IPS DF 4.7 (cell line): ENCODE data around the gene EPC1.
"Not testable (repeated sequence)": the region's sequence is repeated elsewhere in the genome, so short reads cannot be mapped to it uniquely, and the experiment has no call there.

Experiments
- DNase-seq: peaks from one replicate; pipeline ENCODE4 v3.0.0-alpha.2; 2013; ENCODE audit warnings: low spot score; ENCODE audit errors: extremely low read depth

Gene EPC1

DNA sequence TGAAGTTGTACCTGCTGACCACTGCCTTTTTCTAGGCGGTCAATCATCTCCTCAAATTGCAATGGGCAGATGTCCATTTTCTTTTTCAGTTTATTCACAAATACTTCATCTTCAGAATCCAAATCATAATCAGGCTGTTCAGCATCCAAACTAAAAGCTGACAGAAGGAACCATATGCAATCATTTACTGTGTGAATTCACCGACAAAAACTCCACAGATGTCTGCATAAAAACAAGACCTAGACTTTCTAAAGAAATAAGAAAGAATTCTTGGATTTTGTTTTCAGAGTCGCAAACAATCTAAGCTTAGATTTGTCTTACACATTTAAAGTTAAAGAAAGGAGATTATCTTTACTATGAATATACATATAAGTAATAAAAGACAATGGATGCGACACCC is 53.4 kb downstream of the EPC1 start:
- DNase-seq = no peak

DNA sequence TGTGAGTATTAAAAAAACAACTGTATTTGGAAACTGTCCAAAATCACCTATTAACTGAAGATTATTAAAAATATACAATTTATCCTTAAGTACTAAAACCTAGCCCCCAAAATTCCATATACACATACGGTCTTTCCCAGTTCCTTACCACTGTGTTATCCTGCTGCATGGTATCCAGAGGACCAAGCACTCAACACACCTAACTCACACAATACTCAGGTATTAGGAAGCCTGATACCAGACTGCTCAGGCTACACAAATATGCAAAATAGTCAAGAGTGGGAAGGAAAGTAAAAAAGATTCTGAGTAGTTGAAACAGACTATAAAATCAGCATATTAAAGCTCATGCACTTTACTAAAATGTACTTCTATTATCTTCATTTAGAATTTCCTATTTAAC is 67.2 kb downstream of the EPC1 start:
- DNase-seq = no peak

- no peak for DNase-seq
Measured at GRCh38 chr10:32273336-32273735, 73.6 kb downstream of the EPC1 start.

DNA sequence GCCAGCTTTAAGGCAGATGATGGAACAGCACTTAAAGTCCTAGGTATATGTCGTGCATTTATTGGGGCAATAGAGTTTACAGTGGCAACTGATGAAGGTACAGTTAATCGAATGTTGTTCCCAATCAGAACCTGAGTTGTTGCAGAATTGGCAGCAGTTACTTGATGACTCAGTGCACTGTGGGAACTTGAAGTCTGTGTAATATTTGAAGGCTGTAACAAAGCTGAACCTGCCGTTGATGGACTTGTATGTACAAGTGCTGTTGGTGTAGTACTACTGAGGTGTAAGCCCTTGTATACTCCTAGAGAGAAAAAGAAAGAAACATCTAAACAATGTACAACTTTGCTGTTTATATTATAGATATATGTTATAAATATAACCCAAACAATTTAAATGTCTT is 75.3 kb downstream of the EPC1 start:
- DNase-seq = no peak

GRCh38 chr10:32269343-32270100 is 77.4 kb downstream of the EPC1 start:
- DNase-seq = no peak

DNA sequence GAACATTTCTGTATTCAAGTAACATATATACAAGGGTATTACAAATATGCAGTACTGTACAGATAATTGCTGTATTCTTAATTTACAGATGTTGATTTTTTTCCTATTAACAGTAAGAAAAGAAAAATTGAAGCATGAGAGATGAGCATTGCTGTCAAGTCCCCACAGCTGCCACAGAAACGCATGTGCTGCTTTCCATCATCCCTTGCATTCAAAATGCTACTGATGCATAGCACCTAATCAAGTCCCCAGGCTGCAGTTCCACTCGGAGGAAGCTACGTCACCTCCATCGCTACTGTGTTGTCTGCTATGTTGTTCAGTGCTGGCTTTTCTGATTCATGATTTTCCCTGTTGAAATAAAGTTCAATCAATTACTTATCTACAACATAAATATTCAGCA is 78.2 kb downstream of the EPC1 start:
- DNase-seq = no peak

GRCh38 chr10:32266979-32267378 is 80.0 kb downstream of the EPC1 start:
- peak; percentile 38 for DNase-seq

DNA sequence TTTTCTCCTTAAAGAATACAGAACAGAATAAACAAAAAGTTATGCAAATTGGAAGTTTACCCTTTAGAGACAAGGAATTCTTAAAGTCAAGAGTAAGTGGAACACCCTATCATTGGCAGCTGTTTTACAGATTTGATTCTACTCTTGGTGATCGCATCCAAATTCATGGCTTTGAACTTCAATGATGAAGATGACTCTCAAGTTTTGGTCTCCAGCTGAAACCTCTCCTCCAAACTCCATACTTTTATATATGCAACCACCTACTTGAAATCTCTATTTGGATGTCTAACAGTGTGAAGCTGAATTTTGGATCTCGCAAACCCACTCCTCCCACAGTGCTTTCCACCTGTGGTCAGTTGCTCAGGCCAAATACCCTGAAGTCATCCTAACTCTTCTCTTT is 80.4 kb downstream of the EPC1 start:
- DNase-seq = no peak

- no peak for DNase-seq
Measured at GRCh38 chr10:32265756-32266155, 81.2 kb downstream of the EPC1 start.

DNA sequence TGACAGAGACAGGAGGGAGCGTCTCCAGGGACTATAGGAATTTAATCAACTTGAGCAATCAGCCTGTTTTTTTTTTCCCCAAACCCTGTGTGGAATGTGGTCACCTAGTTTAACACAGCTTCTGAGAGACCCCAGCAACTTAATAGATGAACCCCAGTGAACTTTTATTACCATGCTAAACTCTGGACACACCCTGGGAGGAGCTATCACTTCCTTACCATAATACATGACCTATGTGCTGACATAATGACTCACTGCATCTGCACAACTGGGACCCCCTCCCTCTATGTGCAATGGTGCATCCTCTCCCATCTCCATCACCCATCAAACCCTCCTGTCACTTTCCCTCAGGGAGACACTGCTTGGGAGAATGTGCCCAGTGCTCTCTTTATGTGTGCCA is 83.7 kb downstream of the EPC1 start:
- DNase-seq = no peak

- no peak for DNase-seq
Measured at GRCh38 chr10:32259551-32259950, 87.4 kb downstream of the EPC1 start.

DNA sequence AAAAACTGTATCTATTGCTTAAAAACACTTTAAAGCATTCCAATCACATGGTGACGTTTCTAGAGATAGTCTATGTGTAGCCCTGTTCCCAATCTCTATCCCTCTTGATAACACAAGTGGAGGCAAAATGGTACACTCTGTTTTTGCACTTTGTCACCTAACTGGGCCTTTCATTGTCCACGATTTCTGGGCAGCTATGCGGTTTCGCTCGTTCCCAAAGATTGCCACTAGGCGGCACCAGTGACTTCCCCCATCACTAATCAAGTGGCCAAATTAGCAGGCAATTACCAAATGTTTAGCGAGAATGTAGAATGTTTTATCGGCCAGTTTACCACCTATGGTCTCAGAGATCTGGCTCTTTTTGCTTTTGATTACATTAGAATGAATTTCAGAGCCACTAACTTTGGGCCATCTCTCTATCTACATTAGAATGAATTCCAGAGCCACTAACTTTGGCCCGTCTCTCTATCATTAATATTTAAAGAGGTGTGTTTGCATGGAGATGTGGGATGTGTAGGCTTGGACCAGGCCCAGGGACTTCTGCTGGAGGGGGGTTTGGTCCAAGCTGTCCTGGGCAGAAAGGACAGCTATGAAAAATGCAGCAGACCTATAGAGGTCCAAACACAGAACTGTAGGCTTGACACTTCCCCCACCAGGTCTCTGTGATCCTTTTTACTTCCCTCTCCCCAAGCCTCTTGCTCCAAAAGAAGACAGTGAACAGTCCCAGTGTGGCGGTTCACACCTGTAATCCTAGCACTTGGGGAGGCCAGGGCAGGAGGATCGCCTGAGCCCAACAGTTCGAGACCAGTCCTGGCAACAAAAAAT is 90.1 kb downstream of the EPC1 start:
- DNase-seq = peak; percentile 80

DNA sequence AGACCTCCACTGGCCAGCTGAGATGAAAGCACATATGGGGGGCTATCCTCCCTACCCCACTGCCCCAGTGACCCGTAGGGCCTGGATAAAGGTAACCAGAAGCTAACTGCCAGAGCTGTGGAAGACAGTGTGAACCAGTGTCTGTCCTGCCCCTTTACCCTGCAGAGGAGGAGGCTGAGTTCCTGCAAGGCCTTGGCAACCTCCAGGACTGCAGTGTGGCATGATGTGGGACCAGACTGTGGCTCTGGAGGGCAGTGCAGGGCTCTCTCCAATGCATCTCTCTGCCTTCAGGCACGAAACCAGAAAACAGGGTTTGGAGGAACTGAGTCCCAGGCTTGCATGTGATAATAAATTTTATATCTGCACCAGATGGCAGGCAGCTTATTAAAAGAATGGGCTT is 93.1 kb downstream of the EPC1 start:
- DNase-seq = no peak

DNA sequence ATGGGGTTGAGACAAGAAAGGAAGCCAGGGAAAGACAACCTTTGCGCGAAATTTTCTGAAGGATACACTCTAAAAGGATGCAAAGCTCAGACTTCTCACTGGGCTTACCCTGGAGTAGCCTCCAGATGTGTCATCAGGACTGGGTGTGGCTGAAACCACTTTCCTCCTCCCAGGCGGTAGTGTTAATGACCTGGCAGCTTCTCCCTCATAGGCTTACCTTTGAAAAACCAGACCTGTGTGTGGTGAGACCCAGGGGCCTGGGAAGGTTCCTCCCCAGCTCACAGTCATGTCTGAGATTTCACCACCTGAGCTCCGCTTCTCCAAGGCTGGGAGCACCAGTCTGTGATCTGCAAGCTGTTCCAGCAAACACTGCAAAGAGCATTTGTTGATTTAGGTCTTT is 93.7 kb downstream of the EPC1 start:
- DNase-seq = no peak

DNA sequence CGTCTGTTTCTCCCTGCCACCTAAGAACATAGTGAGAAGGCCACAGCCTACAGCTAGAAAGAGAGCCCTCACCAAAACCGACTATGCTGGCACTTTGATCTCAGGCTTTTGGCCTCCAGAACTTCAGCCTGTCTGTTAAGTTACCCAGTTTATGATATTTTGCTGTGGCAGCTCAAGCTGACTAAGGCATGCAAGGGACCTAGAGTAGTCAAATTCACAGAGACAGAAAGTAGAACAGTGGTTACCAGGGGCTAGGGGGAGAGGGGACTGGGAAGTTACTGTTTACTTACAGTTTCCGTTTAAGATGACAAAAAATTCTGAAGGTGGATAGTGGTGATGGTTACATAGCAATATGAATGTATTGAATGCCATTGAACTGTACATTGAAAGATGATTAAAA is 96.5 kb downstream of the EPC1 start:
- DNase-seq = not testable (repeated sequence)

- DNase-seq = no peak
Measured at GRCh38 chr10:32246685-32247084, 100.3 kb downstream of the EPC1 start.

DNA sequence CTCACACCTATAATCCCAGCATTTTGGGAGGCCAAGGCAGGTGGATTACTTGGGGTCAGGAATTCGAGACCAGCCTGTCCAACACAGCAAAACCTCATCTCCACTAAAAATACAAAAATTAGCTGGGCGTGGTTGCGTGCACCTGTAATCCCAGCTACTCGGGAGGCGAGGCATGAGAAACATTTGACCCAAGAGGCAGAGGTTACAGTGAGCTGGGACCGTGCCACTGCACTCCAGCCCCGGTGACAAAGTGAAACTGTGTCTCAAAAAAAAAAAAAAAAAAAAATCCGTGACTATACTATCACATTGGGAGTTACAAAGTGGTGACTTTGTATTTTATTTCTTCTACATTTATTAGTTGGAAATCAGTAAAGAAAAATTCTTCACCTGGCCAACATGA is 101.2 kb downstream of the EPC1 start:
- no peak for DNase-seq

DNA sequence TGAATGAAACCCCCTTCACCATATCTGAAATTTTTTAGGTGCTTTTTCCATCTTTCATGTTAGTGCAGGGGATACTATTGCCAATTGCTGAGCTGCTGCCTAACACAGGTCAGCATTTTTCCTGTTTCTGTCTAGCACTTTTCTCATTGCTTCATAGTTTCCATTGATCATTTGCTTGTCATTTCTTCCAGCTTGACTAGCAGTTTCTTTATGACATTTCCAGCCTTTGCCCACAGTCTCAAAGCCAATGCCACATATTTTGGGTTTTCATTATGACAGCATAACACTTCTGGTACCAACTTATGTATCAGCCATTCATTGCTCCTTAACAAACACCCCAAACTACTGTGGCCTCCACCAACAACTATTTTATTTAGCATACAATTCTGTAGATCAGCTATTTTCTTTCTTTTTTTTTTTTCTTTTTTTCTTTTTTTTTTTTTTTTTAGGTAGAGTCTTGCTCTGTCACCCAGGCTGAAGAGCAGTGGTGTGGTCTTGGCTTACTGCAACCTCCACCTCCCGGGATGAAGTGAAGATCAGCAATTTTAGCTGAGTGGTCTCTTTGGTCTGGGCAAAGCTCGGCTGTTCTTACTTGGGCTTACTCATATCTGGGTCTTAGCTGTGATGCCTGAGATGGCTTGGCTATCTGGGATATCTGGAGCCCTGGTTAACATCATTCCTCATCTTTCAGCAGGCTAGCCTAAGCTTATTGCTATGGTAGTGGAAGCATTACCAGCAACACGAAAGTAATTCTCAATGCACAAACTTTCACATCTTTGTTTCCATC is 102.3 kb downstream of the EPC1 start:
- DNase-seq = no peak

GRCh38 chr10:32244011-32244410 is 102.9 kb downstream of the EPC1 start:
- DNase-seq = no peak

GRCh38 chr10:32241946-32242345 is 105.0 kb downstream of the EPC1 start:
- no peak for DNase-seq

- no peak for DNase-seq
Measured at GRCh38 chr10:32240471-32240870, 106.5 kb downstream of the EPC1 start.

DNA sequence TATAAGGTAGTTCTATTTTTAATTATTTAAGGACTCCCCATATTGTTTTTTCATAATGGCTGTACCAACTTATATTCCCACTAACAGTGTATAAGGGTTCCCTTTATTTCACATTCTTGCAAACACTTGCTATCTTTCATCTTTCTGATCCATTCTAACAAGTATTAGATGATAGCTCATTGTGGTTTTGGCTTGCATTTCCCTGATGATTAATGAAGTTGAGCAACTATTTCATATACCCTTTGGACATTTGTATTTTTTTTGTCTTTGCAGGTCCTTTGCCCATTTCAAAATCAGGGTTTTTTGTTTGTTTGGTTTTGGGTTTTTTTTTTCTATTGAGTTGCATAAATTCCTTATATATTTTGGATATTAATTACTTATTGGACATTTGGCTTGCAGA is 107.2 kb downstream of the EPC1 start:
- no peak for DNase-seq
